Urothelium cell line (cell line): Measurements from ENCODE around the gene SQSTM1.

Experiments
- DNase-seq: peaks from one replicate; pipeline ENCODE4 v3.0.0; 2011; ENCODE audit warnings: low spot score, mixed read lengths
- FAIRE-seq: peaks from 2 replicates; lab custom pipeline; 2011; peaks lifted over from hg19 to GRCh38; lab: Jason Lieb, UNC

Gene SQSTM1

DNA sequence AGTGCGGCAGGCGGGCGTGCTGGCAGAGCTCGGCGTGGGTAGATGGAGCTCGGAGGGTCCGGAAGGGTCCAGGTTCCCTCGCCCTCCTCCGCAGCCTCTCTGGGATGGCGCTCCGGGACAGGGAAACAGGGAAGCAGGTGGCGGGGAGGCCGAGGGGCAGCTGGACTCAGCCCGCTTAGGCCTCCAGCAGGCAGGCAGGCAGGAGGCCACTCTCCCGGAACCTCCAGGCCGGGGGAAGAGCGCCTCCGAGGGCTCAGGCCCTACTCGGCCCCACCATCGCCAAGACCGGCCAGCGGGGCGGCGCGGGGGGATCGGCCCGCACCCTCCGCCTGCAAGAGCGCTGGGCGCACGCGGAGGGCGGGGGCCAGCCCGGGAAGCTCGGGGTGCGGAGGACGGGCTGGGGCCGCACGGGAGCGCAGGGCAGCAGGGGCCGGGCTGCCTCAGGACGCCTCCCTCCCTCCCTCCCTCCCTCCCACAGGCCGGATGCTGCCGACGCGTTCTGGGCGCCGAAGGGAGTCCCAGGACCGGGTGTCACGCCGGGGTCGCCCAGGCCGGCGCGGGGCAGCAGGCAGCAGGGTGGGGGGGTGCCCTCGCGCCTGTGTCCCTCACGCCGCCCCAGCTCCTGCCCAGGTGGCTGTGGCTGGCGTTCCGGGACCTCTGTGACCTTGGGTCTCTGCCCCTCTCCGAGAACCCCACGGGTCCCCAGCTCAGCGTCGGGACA is 15.0 kb upstream of the SQSTM1 start:
- FAIRE-seq = no peak
- DNase-seq = peak; percentile 58

DNA sequence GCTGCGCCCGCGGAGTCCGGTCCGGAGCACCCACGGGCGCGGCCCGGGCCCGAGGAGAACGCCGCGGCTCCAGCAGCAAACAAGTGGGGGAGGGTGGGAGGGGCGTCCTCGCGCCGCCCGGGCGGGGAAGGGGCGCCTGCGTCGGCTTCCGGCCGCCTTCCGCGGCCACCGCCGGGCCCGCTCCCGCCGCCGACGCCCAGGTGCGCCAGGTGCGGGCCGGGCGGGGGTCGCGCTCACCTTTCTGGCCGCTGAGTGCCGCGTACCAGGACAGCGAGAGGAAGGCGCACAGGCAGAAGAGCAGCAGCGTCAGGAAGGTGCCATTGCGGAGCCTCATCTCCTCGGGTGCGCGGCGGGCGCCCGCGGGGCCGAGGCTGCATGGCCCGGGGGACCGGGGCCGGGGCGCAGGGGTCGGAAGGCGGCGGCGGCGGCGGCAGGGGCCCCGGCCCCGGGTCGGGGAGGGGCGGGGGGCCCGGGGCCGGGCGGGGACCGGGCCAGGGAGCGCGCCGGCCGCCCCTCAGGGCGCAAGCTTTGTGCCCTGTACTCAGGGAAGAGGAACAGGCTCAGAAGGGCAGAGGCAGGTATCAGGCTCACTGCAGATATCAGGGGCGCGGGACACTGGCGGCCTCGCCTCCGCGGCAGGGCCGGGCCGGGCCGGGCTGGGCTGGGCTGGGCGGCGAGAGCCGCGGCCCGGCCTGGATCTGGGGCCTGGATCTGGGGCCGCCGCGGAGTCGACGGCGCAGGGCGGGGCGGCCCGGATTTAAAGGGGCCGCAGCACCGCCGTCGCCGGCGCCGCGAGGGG is 14.3 kb upstream of the SQSTM1 start, which contains the start of gene MGAT4B:
TSS of gene MGAT4B (minus strand) at position 617 of the 799 bp plus-strand sequence. CDS start at position 334, 283 bp downstream.
- DNase-seq = peak; percentile 87
- FAIRE-seq = no peak

DNA sequence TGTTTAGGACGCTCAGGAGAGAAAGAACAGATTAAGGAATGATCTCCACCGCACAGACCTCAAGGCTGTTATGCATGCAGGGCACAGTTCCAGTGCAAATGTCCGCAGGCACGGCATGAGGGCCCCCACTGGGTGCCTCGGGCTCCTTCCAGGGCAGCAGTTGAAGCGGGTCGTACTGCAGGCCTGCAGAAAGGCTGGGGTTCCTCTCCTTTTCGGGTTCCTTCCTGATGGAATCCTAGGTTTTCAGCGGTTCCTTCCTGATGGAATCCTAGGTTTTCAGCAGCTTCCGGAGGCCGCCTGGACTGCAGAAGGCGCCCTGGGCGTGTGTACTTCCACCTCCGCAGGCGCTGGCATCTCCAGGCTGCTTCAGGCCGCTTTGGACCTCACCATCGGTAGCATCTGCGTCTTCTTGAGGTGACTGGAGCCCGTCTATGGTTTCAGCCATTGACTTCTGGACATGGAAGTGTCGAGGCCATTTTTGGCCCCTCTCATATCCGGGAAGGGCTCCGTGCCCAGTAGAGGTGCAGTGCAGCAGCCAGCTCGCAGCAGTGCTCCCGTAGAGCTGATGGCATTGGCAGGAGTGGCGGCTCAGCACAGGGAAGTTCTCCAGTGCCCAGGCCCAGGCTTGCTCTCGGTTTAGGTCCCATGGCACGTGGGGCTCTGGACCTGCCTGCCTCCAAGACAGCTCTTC is 8.4 kb upstream of the SQSTM1 start:
- FAIRE-seq (no peak), DNase-seq (no peak)

DNA sequence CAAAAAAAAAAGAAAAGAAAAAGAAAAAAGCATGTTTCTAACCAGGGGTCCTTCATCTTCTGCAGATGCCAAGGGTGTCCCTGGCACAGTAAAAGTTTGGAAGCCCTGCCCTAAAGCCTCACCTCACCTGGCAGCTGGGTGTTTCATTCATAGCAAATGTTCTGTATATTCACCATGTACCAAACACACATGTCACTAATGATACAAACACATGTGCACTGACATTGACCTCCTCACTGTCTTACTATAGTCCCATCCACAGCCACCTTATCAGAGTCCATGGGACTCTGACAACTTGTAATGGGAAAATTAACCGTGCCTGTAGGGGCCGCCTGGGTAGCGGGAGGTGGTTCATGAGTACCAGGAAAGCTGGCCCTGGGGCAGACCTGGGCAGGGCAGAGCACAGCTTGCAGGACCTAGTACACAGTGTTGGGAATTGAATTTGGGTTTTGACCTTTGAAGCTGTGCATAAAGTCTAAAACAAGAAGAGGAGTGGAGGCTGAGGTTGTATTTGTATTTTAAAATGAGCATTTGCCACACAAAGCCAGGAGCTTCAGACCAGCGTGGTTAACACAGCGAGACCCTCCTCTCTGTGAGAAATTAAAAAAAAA is 7.6 kb upstream of the SQSTM1 start:
- DNase-seq (no peak), FAIRE-seq (no peak)

DNA sequence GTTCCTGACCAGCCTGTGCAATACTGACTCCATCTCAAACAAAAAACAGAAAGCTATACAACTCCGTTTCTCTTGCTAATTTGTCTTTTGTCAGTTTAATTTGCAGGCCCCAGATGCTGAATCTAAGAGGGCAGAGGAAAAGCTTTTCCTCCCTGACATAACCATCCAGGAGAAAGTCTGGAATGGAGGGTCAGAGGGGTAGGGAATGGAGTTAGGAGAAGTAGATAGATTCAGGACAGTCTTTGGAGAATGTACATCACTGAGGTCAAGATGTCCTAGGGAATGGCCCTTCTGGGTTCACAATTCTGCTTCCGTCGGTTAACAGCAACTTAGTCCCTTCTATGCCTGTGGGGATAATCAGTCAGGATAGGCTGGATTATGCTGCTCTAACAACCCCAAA is 6.6 kb upstream of the SQSTM1 start:
- no peak for FAIRE-seq
- DNase-seq = no peak

DNA sequence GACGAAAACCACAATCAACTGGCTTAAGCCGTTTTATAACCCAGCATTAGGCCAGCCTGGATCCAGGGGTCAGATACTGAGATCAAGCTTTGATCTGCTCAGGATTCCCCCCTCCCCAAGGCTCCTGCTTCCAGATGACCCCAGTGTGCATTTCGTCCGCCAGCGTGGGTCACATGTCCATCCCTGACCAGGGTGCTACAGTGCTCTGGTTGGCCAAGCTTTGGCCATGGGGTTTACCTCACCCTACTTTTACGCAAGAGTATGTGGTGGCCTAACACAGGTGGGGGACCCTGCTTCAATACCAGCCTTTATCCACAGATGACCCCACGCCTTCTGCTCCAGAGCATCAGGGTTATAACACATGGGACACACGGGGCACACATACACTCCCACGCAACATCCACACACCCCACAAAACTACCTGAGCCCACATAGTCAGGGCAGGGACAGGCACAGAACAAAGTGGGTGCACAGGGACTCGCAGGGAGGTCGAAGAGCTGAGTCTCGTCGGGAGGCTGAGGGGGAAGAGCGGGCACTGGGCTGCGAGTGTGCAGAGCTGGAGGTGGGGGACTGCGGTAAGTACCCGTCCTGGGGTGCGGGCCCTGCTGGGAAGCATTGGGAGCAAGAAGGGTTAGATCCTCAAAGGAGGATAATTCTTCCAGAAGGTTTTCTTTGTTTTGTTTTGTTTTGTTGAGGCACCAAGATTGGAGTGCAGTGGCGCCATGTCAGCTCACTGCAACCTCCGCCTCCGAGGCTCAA is 5.0 kb upstream of the SQSTM1 start:
- FAIRE-seq (peak; percentile 20), DNase-seq (no peak)

DNA sequence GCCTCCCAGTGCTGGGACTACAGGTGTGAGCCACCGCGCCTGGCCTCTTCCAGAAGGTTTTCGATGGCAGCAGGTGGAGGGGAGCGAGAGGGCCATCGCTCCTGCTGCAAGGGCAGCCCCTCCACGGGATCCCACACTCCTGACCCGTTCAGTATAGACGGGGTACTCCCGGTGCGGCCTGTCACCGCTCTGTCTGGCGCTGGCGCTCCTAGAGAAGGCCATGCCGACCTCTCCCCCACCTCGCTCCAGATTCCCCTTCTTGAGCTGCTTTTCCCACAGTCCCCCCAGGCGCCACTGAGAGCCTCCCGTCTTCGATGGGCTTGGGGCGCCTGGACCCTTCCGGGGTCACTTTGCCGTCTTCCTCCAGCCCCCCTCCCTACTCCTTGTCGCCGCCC is 4.3 kb upstream of the SQSTM1 start:
- FAIRE-seq (no peak), DNase-seq (no peak)

DNA sequence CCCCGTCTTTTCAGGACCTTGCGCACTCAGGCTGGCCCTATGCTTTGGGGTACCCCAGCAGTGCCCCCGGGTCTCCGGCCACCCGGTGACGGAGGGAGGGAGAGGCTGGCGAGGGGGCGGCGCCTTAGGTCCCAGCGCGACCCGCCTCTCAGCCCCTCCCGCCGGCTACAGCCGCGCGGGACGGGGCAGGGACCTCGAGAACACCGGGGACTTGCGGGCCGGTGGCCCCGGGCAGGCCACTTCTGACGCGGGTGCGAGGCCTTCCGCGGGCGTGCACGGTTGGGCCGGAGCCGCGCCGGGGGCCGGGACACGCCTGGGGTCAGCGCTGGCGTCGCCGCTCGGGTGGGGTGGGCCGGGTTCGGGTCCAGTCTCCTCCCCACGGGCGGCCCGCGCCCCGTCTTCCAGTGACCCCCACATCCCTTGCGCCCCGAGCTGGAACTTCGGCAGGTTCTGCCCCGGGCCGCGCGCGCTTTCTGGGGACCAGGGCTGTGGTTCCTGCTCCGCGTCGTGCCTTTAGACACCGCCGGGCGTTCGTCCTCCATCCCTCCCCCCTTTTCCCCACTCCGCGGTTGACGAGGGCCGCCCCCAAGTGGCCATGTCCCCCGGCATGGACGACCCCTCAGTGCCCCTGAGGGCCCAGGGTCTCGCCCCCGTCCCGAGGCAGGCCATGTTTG is 3.8 kb upstream of the SQSTM1 start:
- FAIRE-seq (no peak), DNase-seq (no peak)

DNA sequence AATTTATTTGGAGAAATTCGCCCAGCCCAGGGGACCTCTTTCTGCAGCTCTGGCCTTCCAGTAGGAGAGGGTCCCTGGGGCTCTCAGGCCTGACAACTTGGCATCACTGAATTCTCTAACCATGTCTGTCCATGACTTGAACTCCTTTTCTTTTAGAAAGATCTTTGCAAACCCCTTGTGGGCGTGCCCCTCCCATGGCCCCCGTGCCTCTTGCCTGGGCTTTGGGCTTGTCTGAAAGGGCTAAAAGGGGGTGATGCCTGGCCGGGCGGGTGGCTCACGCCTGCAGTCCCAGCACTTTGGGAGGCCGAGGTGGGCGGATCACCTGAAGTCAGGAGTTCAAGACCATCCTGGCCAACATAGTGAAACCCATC is 3.2 kb upstream of the SQSTM1 start:
- no peak for DNase-seq
- FAIRE-seq = no peak

DNA sequence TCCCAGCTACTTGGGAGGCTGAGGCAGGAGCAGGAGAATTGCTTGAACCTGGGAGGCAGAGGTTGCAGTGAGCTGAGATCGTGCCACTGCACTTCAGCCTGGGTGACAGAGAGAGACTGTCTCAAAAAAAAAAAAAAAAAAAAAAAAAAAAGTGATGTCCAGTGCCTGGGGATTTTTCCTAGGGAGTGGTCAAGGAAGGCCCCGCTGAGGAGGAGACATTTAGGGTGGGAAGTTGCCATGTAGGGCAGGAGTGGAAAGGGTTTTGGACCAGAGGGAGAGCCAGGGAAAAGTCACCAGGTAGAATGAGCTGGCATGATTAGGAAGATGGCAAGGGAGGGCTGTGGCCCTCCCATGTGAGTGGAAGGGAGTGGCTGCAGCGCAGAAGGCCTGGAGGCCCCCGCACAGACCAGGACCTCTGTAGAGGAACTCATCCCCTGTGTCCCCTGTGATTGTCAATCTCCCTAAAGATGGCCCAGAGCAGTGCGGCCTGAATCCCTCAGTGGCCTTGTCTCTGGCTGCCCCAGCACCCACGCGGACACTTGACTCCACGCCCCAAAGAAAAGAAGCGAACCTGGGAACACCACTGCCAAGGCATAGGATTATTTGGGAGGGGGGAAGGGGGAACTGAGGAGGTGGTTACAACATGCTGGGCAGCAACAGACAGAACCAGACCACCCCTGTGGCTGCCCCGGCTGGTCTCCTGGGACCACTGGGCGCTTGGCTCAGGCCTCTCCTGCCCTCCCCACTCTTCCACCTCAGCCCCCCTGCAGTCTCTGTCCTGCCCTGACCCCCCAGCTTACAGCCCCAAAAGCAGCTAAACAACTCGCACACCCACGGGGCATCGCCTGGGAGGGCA is 2.6 kb upstream of the SQSTM1 start:
- no peak for FAIRE-seq
- DNase-seq = no peak

DNA sequence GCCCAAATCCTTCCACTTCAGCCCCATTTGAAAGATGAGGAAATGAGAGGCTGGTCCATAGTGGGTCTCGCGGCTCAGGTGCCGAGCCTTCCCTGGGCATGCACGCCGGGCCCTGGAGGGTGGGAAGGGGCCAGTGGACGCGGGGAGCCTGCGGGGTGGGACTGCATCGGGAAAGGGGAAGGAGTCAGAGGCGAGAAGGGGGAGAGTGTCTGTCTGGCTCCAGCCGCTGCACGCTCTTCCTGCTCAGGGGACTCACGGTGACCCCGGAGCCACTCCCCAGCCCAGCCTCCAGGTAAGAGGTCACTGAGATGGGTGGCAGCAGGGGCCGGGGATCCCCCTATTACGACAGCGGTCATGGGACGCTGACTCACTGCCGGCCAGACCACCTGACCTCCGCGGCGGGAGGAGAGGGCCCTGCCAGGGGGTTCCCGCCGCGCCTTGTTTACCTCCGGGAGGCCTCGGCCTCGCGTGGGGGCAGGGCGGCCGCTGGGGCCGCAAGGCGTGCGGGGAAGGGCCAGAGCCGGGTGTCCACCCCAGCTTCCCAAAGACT is 1.9 kb upstream of the SQSTM1 start:
- DNase-seq = peak; percentile 93

DNA sequence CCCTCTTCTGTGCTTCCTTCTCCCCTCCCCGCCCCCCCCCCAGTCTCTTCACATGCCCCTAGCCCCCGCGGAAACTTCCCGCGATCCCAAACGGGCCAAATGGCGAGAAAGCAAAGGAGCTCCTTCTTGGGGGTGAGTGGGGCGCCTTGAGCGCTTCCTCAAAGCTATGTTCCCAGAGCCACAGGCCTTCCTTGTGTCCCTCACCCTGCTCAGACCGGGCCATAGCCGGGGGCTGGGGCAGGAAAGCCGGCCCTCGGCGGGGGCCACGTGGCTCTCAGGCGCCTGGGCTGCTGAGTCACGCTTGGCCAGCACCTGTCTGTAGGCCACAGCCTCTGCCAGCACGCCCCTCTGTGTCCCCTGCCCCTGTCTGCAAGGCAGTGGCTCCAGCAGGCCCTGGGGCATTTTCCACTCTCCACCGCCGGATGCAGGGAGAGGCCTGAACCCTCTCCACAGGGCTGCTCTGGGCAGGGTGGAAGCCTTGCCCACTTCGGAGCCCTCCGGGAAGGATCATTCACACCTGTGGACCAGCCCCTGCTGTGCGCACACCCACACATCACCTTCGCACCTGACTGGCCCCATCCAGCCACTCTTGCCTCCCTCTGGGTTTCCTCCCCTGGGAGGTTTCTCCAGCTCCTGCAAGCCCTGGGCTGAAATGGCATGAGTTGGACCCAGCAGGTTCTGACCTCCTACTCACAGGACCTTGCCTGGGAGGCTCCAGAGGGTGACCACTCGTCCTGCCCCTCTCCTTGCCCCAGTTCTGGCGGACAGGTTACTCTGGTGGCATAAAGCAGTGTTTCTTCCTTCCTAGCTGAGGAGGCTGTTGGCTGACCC is 1.2 kb upstream of the SQSTM1 start:
- DNase-seq (peak; percentile 71), FAIRE-seq (peak; percentile 27)

More for the DNA sequence above, 1.9 kb upstream of the SQSTM1 start:
- FAIRE-seq = no peak

DNA sequence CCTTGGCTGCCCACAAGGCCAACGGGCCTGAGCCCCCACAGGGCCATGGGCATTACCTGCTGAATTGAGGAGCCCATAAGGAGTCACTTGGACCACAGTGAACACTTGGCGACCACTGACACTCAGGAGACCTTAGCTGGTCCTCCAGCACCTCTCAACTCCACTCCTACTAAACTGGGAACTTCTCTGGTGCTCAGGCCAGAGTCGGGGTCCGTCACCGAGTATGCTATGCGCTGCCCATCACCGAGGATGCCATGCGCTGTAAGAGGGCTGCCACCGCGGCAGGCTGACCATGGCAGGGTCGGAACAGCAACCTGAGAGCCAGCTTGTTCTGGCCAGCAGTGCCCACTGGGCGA is 600 bp upstream of the SQSTM1 start:
- FAIRE-seq = no peak
- DNase-seq = no peak

DNA sequence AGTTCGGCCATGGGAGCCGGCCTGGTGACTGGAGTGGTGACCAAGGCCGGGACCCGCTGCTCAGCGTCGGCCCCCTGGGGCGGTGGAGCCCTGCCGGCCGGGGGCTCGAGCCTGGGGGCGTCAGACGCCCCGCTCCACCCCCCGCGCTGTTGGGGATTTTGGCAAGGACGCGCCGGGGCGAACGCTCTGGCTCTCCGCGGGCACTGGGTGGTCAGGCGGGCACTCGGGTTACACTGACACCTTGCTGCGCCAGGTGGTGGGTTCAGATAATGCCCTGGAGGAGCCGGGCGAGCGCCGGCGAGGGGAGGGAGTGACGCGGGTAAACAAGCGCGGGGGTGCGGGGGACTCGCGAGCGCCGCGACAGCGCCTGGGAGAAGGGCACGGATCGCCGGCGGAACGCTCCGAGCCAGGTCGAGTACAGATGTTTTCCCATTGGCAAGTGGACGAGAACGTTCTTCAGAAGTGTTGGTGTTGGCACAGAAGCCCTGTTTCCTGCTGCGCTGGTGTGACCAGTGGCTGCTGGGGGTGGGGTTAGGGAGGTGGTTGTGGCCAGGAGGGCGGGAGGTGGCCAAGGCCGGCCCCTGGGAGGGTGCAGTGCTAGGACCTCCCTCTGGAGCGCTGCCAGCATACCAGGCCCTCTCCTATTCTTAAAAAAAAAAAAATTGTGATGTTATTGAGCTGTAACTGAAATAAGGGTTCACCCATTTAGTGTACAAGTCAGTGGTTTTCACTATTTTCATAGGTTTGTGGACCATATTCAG is 773 bp downstream of the SQSTM1 start:
- peak; percentile 92 for DNase-seq
- FAIRE-seq = no peak

DNA sequence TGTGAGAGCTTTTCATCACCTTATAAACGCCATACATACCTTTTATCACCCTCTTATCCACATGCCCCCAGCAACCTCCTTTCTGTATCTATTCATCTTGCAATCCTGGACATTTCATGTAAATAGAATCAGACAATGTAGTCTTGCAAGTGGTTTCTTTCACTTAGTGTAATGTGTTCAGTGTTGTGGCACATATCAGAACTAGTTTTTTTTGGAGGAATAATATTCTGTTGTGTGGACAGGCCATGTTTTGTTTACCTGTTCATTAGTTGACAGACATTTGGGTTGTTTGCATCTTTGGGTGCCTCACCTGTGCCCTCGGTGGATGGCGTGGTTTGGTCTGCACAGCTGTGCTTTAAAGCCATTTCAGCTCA is 1.3 kb downstream of the SQSTM1 start:
- DNase-seq = no peak
- no peak for FAIRE-seq

DNA sequence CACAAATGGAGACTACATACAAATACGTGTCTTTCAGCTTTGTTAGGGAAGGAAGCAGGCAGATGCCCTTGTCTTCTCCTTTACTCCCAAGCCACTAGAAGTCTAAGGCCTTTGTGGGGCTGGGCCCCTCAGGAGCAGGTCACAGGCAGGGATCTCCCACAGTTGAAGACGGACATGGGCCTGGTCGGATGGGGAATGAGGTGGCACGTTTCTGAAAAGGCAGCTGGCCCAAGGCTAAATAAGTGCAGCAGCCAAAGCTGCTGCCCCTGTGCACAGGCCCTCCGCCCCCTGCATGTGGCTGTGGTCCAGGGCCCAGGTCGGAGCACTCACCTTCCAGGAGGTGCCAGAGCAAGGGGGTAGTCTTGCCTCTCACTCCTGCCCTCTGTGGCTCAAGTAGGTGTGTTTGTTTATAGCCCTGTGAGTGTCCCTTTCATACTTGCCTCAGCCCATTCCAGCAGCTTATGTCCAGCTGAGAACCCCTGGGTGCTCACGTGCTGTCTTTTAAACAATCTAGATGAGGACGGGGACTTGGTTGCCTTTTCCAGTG is 1.8 kb downstream of the SQSTM1 start:
- DNase-seq (no peak), FAIRE-seq (no peak)
